Muscle layer of colon (tissue), 2 donors: ENCODE data around the gene CACNG4.

Experiments used
- H3K27ac ChIP-seq: one replicate; pipeline ENCODE4 v1.7.0; 2013; ENCODE audit warnings: low read depth, mild to moderate bottlenecking, low read length, moderate library complexity
- H3K27me3 ChIP-seq, 2 donors: one replicate each; pipeline ENCODE4 v1.7.0; 2013; ENCODE audit warnings: low read length in 2 of 2, mild to moderate bottlenecking in 2 of 2; ENCODE audit not compliant: insufficient read depth in 2 of 2, control insufficient read depth in 1 of 2
- H3K36me3 ChIP-seq: one replicate; pipeline ENCODE4 v1.7.0; 2013; ENCODE audit warnings: mild to moderate bottlenecking, low read length; ENCODE audit not compliant: insufficient read depth
- H3K4me1 ChIP-seq: one replicate; pipeline ENCODE4 v1.7.0; 2013; ENCODE audit warnings: mild to moderate bottlenecking, low read length; ENCODE audit not compliant: insufficient read depth
- H3K4me3 ChIP-seq, 2 donors: one replicate each; pipeline ENCODE4 v1.7.0; 2013; ENCODE audit warnings: low read length in 2 of 2, low read depth in 1 of 2, mild to moderate bottlenecking in 1 of 2, moderate library complexity in 1 of 2
- H3K9ac ChIP-seq: one replicate; pipeline ENCODE4 v1.7.0; 2013; ENCODE audit warnings: low read length
- H3K9me3 ChIP-seq: one replicate; pipeline ENCODE4 v1.7.0; 2013; ENCODE audit warnings: mild to moderate bottlenecking, low read length
- donor health status: abdominal sarcoma.
- donor health status: Adenocarcinoma of cecum.

CACNG4 gene

GRCh38 chr17:66976781-66977201 is 12.3 kb downstream of the CACNG4 start:
- no peak overlapping the region for H3K27ac ChIP-seq

GRCh38 chr17:66978514-66979061 is 14.1 kb downstream of the CACNG4 start:
- no peaks in the 10 kb centered on the region for H3K4me1 ChIP-seq
- no peak overlapping the region for H3K4me3 ChIP-seq
- no peaks in the 10 kb centered on the region for H3K9me3 ChIP-seq
- peaks cover 0 to 14% of the 10 kb centered on the region in 2 donors for H3K27me3 ChIP-seq
- no peak overlapping the region for H3K27ac ChIP-seq
- no peaks in the 10 kb centered on the region for H3K36me3 ChIP-seq
- no peak overlapping the region for H3K9ac ChIP-seq

More at GRCh38 chr17:66976781-66977201, 12.3 kb downstream of the CACNG4 start:
- Histone ChIP-seq H3K9ac (no peak overlapping the region), H3K4me1 (no peaks in the 10 kb centered on the region), H3K27me3 (peaks cover 0 to 8% of the 10 kb centered on the region in 2 donors), H3K9me3 (no peaks in the 10 kb centered on the region), H3K36me3 (no peaks in the 10 kb centered on the region), H3K4me3 (no peak overlapping the region)

- Histone ChIP-seq H3K9ac (no peak overlapping the region), H3K4me1 (no peaks in the 10 kb centered on the region), H3K27me3 (peaks cover 0 to 15% of the 10 kb centered on the region in 2 donors), H3K27ac (no peak overlapping the region), H3K9me3 (no peaks in the 10 kb centered on the region), H3K4me3 (no peak overlapping the region), H3K36me3 (no peaks in the 10 kb centered on the region)
Measured at GRCh38 chr17:66980896-66981295, 16.4 kb downstream of the CACNG4 start.

GRCh38 chr17:66981983-66982508 is 17.5 kb downstream of the CACNG4 start:
- Histone ChIP-seq H3K4me1 (no peaks in the 10 kb centered on the region), H3K27me3 (peaks cover 0 to 13% of the 10 kb centered on the region in 2 donors), H3K36me3 (no peaks in the 10 kb centered on the region), H3K27ac (no peak overlapping the region), H3K4me3 (no peak overlapping the region), H3K9me3 (no peaks in the 10 kb centered on the region), H3K9ac (no peak overlapping the region)

GRCh38 chr17:66983414-66984021 is 19.0 kb downstream of the CACNG4 start:
- Histone ChIP-seq H3K27me3 (peaks cover 0 to 16% of the 10 kb centered on the region in 2 donors), H3K4me3 (no peak overlapping the region), H3K4me1 (no peaks in the 10 kb centered on the region)

GRCh38 chr17:66984730-66985129 is 20.2 kb downstream of the CACNG4 start:
- H3K27ac ChIP-seq: no peak overlapping the region
- no peaks in the 10 kb centered on the region for H3K9me3 ChIP-seq
- H3K9ac ChIP-seq: no peak overlapping the region
- peaks cover 0 to 18% of the 10 kb centered on the region in 2 donors for H3K27me3 ChIP-seq
- H3K4me3 ChIP-seq: no peak overlapping the region
- H3K4me1 ChIP-seq: no peaks in the 10 kb centered on the region
- no peaks in the 10 kb centered on the region for H3K36me3 ChIP-seq

More at GRCh38 chr17:66983414-66984021, 19.0 kb downstream of the CACNG4 start:
- Histone ChIP-seq H3K27ac (no peak overlapping the region), H3K36me3 (no peaks in the 10 kb centered on the region), H3K9me3 (no peaks in the 10 kb centered on the region), H3K9ac (no peak overlapping the region)

- Histone ChIP-seq H3K27ac (no peak overlapping the region), H3K9ac (no peak overlapping the region), H3K4me1 (no peaks in the 10 kb centered on the region), H3K4me3 (no peak overlapping the region), H3K9me3 (no peaks in the 10 kb centered on the region), H3K27me3 (peaks cover 0 to 18% of the 10 kb centered on the region in 2 donors), H3K36me3 (no peaks in the 10 kb centered on the region)
Measured at GRCh38 chr17:66985338-66986237, 21.1 kb downstream of the CACNG4 start.

GRCh38 chr17:66986659-66987058 is 22.2 kb downstream of the CACNG4 start:
- no peak overlapping the region for H3K9ac ChIP-seq
- no peak overlapping the region for H3K27ac ChIP-seq
- H3K4me3 ChIP-seq: no peak overlapping the region
- peaks cover 0 to 18% of the 10 kb centered on the region in 2 donors for H3K27me3 ChIP-seq
- H3K36me3 ChIP-seq: no peaks in the 10 kb centered on the region
- H3K9me3 ChIP-seq: no peaks in the 10 kb centered on the region
- H3K4me1 ChIP-seq: no peaks in the 10 kb centered on the region

- Histone ChIP-seq H3K27me3 (peaks cover 0 to 18% of the 10 kb centered on the region in 2 donors), H3K4me1 (no peaks in the 10 kb centered on the region), H3K9ac (no peak overlapping the region), H3K4me3 (no peak overlapping the region), H3K9me3 (no peaks in the 10 kb centered on the region), H3K36me3 (no peaks in the 10 kb centered on the region), H3K27ac (no peak overlapping the region)
Measured at GRCh38 chr17:66987059-66987616, 22.6 kb downstream of the CACNG4 start.

- Histone ChIP-seq H3K4me1 (no peaks in the 10 kb centered on the region), H3K27ac (no peak overlapping the region), H3K36me3 (no peaks in the 10 kb centered on the region), H3K27me3 (peaks cover 0 to 15% of the 10 kb centered on the region in 2 donors), H3K9ac (no peak overlapping the region), H3K9me3 (no peaks in the 10 kb centered on the region), H3K4me3 (no peak overlapping the region)
Measured at GRCh38 chr17:66988069-66988798, 23.7 kb downstream of the CACNG4 start.
